C4-2B (cell line): Measurements from ENCODE around the gene PAX6.

Experiments used
- H3K27ac ChIP-seq: fragments of 450-650 bp; 2 replicates; pipeline ENCODE4 v1.5.1; 2017
- ZFX ChIP-seq: fragments of 450-650 bp; IDR thresholded peaks from 2 replicates; pipeline ENCODE4 v1.6.1; 2017
- TF ChIP-seq, protein P1 (sequence below): fragments of 450-650 bp; conservative IDR thresholded peaks from 2 replicates; pipeline ENCODE4 v1.5.1; 2017; ENCODE audit warnings: mild to moderate bottlenecking

PAX6 gene

DNA sequence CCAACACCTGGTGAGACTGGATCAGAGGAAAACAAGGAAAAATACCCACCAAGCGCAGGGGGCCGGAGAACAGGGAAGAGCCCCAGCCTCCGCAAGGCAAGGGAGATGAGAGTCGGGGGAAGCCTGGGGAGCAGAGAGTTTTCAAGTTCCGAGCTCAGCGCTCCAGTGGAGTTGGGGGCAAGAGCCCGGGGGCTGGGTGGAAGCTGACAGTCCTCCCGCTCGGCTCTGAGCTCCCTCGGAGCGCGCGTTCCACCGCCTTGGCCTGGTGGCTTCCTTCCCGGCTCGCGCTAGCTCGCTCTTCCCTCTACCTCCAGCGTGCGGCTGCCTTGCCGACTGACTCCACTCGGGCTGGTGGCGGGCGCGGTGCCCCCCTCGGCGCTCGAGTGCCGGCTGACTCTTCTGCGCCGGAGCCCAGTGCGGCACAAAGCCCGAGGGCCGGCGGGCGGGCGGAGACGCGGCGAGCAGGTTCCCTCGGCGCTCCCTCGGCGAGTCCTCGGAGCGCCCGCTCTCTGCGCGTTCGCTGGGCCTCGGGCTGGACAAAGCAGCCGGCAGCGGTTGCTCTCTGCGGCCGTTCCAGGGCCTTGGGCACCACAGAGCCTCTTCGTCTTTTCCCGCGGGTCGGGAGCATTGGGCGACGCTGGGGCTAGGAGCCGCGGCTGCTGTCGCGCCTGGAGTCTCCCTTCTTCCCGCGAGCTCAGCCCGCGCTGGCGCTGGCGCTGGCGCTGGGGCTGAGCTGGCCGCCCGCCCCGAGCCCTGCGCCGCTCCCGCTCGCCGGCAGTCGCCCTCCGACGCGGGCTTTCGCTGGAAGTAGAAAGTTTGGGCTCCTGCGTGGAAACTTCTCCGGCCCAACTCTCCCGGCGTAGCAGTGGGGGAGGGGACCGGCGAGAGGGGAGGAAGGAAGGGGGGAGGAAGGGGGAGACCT is 1.0 kb downstream of the PAX6 start:
- H3K27ac ChIP-seq = no peak overlapping the region
- TF ChIP-seq, protein P1, sequence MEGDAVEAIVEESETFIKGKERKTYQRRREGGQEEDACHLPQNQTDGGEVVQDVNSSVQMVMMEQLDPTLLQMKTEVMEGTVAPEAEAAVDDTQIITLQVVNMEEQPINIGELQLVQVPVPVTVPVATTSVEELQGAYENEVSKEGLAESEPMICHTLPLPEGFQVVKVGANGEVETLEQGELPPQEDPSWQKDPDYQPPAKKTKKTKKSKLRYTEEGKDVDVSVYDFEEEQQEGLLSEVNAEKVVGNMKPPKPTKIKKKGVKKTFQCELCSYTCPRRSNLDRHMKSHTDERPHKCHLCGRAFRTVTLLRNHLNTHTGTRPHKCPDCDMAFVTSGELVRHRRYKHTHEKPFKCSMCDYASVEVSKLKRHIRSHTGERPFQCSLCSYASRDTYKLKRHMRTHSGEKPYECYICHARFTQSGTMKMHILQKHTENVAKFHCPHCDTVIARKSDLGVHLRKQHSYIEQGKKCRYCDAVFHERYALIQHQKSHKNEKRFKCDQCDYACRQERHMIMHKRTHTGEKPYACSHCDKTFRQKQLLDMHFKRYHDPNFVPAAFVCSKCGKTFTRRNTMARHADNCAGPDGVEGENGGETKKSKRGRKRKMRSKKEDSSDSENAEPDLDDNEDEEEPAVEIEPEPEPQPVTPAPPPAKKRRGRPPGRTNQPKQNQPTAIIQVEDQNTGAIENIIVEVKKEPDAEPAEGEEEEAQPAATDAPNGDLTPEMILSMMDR = no peak
- no peak for TF ChIP-seq ZFX

DNA sequence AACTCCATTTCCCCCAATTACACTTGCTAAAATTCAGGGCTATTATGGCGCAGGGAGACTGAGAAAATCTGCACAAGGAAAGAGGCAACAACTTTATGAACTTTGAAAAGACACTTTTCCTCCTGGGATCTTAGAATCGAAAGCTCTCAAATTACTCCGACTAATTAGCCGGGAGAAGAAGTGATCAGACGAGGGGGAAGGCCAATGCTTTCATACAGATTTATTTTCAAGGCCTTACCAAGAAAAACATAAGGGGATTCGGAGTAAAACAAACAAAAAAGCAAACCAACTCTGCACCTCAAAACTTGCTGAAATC is 1.6 kb downstream of the PAX6 start:
- TF ChIP-seq ZFX = no peak
- TF ChIP-seq, protein P1 = no peak
- H3K27ac ChIP-seq = no peak overlapping the region

DNA sequence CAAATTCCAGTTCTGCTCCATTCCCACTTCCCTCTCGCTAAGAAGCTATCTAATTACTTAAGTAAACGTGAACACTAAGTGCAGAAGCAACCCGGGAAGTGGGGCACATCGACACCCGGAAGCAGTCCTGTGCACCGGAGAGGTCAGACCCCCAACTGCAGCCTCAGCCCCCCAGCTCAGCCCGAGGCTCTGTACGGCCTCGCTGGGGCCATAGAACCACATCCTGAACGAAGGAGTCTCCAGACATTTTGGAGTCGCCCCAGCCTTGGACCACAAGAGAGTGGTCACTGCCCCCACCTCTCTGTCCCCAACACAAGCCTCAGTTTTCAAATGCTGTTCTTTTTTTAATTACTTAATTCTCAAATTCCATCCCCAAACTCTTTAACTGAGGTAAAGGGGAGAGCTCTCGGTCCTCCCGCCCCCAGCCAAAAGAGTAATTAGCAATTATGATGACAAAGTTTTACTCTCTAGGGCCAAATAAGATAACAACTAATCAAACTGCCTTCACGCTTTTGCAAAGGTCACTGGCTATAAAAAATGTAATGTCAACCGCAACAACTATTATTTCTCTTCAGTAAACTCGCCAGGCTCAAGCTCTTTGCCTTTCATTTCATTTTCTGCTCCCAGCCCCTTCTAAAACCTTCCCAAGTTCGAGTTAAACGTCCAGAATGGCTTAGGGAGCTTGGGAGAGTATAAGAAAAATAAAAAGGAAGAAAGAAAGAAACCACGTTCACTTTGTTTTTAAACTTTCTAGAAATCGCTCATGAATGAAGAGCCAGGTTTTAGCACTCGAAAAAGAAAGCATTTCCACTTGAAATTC is 2.2 kb downstream of the PAX6 start:
- TF ChIP-seq ZFX = no peak
- TF ChIP-seq, protein P1 = no peak

DNA sequence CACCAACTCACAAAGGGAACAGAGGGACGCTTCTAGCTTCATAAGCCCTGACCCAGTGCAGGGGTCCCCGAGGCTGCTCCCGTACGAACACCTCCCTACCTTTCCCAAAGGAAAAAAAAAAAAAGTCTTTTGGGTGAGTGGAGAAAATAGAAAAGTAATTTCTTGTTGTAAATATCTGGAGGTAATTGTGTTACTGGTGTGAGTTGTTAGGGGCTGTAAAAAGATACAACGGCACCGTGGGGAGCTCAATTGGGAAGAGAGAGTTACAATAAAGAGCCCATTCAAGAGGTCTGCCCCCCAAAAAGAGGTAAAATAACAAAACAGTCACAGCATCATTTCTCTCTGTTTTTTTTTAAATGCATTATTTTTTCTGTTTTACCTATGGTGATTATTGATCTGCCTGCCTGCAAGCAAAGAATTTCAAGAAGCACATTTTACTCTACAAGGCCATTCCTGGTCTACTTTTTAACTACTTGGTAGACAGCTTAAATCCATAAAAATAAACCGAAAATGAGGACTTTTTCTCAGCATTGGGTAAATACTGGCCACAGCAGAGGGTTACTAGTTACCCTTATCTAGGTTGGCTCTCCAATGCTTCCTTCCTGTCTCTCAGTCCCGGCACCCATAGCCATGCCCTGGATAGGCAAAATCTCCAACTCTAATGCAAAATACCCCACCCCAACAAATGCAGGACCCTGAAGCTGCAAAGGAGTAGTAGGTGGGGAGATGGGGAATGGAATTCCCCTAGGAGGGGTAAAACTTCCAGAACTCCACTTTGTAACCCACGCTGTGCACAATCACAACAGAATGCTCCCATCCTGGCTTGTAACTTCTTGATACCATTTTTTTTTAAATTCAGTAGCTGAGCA is 3.1 kb downstream of the PAX6 start:
- no peak overlapping the region for H3K27ac ChIP-seq
- TF ChIP-seq, protein P1 = no peak
- TF ChIP-seq ZFX = no peak

More for the DNA sequence above, 2.2 kb downstream of the PAX6 start:
- no peak overlapping the region for H3K27ac ChIP-seq

DNA sequence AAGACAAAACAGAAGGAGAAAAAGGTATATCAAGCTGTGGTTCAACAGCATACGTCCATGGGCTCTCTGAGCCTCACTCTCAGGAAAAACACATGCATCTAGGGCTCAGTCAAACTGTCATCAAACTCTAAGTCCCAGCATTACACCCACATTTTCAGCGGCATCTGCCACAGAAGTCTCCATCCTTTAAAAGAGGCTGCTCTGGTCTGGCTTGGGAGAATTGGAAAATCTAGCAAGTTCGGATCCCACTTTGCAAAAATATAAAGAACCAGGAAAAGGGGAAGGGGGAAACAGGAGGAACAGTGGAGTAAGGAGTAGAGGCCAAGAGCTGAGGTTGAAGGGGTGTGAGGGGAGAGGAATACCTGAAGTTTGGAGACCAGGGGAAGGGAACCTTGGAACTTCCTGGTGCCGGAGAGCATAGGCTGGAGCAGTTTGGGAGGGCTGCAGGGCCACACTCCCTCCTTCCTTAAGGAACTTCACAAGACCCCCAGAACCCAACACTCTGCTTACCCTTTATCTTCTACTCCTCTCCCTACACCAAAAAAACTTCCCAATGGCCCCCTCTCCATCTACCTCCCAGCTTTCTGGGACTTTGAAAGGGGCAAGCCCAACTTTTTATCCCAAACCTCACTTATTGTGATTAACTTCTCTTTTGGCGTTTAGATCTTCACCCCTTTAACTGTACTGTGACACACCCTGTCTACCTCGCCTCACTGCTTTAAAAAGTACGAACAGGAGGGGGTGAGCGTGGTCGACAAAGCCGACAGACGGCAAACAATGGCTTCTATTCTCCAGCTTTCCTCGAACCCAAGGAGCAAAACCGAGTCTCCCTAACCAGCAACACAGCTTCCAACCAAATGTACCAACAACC is 4.0 kb downstream of the PAX6 start:
- TF ChIP-seq, protein P1 = no peak
- no peak for TF ChIP-seq ZFX

DNA sequence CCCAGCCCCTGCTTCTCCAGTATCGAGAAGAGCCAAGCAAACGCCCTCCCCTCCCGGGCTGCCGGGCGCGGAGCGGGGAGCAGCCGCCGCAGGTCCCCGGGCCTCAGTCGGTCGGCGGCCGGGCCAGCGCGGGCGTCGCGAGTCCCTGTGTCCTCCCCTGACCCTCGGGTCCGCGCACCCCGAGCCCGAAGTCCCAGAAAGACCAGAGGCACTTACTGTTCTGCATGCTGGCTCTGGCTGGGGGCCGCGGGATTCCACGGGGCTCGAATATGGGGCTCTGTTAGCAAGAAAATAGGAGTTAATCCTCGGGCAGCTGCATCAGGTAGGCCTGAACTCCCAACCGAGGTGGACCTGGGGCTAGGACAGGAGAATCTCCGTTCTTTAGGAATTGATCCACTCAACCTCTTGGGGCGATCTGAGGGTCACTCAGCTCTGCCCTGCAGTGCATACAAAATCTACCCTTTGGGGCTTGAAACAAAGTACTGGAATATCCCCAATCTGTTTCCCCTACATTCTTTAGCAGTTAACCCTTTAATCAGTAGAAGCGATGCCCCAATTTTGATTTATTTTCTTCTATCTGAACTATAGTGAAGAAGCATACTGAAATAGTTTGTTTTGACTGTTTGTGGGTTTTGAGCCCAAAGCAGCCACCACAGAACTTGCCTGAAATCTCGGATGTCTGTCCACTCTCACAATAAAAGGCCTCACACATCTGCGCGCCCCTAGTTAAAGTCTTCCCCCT is 4.8 kb downstream of the PAX6 start:
- TF ChIP-seq ZFX = no peak
- TF ChIP-seq, protein P1 = no peak
- no peak overlapping the region for H3K27ac ChIP-seq

More for the DNA sequence above, 4.0 kb downstream of the PAX6 start:
- H3K27ac ChIP-seq = no peak overlapping the region
